NCI-H2171 treated with DMSO at 0.1 percent for 48 hours (cell line): ENCODE measurements around the gene MBLAC1.
A peak's percentile ranks its signal among the peaks of the same experiment; 100 is the strongest.
"Not testable (repeated sequence)": the region's sequence is repeated elsewhere in the genome, so short reads cannot be mapped to it uniquely, and the experiment has no call there.

Source experiments
- DNase-seq: peaks from one replicate; lab custom pipeline; 2025; lab: John Stamatoyannopoulos, UW

The MBLAC1 gene

DNA sequence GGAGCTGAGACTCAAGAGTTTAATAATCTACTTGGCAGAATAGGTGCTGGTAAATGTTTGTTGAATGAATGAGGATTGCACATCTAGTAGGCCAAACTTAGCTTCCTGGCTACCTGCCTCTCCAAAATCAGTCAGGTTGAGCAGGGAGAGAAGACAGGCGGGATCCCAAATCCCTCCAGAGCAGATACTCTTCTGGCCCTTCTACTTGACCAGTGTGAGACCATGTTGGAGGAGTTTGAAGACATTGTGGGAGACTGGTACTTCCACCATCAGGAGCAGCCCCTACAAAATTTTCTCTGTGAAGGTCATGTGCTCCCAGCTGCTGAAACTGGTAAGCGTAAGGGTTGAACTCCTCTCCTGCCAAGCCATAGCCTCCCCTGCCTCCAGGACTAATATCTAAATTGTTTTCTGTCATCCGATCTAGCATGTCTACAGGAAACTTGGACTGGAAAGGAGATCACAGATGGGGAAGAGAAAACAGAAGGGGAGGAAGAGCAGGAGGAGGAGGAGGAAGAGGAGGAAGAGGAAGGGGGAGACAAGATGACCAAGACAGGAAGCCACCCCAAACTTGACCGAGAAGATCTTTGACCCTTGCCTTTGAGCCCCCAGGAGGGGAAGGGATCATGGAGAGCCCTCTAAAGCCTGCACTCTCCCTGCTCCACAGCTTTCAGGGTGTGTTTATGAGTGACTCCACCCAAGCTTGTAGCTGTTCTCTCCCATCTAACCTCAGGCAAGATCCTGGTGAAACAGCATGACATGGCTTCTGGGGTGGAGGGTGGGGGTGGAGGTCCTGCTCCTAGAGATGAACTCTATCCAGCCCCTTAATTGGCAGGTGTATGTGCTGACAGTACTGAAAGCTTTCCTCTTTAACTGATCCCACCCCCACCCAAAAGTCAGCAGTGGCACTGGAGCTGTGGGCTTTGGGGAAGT, 2.2 kb upstream of the MBLAC1 start:
- DNase-seq: no peak

DNA sequence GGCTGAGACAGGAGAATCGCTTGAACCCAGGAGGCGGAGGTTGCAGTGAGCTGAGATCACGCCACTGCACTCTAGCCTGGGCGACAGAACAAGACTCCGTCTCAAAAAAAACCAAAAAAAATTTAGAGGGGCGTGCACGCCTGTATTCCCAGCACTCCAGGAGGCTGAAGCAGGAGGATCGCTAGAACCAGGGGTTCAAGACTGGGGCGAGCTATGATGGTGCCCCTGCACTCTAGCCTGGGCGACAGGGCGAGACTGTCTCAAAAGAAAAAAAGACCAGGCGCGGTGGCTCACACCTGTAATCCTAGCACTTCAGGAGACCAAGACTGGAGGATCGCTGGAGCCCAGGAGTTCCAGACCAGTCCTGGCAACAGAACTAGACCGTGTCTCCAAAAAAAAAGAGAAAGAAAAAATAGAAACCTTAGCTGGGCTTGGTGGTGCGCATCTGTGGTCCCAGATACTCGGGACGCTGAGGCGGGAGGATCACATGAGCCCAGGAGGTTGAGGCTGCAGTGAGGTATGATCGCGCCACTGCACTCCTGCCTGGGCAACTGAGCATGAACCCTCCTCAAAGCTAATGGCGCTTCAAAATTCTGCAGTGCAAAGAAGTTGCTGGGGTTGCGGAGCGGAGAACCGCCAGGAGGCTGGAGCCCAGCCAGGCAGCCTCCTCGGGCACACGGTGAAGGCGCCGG, 382 bp upstream of the MBLAC1 start:
- DNase-seq: no peak

DNA sequence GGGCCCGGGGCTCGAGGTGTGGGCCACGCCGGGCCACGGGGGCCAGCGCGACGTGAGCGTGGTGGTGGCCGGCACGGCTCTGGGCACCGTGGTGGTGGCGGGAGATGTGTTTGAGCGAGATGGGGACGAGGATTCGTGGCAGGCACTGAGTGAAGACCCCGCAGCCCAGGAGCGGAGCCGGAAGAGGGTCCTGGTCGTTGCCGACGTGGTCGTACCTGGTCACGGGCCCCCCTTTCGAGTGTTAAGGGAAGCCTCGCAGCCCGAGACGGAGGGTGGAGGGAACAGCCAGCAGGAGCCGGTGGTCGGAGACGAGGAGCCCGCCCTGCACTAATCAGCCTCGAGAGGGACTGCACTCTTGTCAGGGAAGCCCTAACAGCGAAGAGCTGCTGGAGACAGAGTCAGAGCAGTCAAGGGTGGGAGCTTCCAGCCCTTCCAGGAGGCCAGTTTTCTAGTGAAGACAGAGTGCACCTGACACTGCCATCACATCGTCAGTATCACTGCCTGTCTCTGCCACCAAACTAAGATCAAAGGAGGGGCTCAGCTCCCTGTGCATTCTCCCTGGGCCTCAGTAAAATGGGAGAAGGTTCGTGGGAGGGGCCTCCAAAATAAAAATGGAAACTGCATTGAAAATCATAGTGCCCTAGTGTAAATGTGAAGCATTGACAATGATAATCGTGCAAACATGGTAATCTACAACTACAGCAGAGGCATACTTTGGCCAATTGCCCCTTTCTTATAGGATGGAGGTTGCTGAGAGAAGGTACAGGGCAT, 1.3 kb downstream of the MBLAC1 start:
- DNase-seq: peak; percentile 41

DNA sequence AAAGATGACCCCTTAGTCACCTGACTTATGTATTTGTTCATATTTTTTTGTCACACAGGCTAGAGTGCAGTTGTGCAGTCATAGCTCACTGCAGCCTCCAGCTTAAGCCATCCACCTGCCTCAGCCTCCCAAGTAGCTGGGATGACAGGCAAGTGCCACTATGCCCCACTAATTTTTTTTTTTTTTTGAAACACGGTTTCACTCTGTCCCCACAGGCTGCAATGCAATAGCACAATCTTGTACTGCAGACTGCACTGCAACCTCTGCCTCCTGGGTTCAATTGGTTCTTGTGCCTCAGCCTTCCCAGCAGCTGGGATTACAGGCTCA, 1.8 kb downstream of the MBLAC1 start:
- DNase-seq: no peak

DNA sequence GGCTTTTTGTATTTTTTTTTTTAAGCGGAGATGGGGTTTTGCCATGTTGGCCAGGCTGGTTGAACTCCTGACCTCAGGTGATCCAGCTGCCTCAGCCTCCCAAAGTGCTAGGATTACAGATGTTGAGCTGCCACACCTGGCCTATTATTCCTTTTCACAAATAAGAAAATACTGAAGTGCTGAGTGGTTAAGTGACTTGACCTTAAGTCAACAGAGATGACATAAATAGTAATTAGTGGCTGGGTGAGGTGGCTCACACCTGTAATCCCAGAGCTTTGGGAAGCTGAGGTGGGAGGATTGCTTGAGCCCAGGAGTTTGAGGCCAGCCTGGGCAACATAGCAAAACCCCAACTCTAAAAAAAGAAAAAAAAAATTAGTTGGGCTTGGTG, 3.4 kb downstream of the MBLAC1 start:
- not testable (repeated sequence) for DNase-seq

DNA sequence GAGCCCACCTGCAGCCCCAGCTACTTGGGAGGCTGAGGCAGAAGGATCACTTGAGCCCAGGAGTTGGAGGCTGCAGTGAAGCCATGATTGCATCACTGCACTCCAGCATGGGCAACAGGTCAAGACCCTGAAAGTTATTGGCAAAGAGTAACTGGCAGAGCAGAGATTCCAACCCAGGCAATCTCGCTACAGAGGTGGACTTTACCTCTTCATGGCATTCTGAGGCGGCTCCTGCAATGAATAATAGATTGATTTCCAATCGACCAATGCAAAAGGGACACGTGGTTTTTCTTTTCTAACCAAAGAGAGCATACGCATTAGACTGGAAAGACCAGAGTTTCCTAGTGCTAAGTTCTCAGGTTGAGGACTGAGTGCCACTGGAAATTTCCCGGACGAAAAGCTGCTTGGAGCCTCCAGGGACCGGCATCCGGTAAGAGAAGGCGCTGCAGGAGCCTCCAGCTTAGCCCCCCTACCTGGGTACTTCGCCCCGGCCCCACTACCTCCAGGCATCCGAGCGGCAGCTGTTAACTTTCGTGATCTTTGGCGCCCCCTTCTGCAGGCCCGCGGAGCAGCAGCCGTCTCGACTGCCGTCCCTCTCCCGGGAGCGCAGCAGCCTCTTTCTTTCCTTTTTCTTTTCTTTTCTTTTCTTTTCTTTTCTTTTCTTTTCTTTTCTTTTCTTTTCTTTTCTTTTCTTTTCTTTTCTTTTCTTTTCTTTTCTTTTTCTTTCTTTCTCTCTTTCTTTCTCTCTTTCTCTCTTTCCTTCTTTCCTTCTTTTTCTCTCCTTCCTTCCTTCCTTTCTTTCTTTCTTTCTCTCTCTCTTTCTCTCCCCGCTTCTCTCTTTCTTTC, 4.1 kb downstream of the MBLAC1 start:
- peak; percentile 49 for DNase-seq

DNA sequence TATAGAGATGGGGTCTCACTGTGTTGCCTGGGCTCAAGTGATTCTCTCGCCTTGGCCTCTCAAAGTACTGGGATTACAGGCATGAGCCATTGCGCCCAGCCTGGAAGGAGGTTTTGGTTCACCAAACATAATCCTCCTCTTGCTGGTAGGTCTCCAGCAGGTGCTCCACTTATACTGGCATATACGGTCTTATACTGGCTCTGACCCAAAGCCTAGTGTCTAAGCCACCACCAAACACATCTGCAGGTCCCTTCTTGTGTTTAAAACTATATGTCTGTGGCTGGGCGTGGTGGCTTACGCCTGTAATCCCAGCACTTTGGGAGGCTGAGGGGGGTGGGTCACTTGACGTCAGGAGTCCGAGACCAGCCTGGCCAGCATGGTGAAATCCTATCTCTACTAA, 5.4 kb downstream of the MBLAC1 start:
- DNase-seq: no peak

DNA sequence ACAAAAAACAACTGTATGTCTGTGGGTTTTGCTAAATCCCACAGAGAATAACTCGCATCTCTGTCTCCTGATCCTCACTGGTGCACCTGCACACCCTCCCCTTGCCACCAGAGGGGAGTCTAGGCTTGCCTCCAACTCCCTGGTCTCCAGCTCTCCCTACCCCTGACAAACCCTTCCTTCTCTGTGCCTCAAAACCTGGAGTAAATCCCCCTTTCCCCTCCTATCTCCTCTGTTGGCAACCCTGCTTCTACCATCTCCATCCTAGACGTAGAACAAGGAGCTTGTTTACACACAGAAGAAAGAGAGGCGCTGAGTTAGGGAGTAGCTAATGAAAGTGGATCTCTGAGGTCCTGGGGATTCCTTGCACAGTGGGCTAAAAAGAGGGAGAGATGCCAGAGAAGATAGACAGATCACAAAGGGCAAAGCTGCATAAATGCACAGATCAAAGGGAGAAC, 6.0 kb downstream of the MBLAC1 start:
- peak; percentile 71 for DNase-seq

DNA sequence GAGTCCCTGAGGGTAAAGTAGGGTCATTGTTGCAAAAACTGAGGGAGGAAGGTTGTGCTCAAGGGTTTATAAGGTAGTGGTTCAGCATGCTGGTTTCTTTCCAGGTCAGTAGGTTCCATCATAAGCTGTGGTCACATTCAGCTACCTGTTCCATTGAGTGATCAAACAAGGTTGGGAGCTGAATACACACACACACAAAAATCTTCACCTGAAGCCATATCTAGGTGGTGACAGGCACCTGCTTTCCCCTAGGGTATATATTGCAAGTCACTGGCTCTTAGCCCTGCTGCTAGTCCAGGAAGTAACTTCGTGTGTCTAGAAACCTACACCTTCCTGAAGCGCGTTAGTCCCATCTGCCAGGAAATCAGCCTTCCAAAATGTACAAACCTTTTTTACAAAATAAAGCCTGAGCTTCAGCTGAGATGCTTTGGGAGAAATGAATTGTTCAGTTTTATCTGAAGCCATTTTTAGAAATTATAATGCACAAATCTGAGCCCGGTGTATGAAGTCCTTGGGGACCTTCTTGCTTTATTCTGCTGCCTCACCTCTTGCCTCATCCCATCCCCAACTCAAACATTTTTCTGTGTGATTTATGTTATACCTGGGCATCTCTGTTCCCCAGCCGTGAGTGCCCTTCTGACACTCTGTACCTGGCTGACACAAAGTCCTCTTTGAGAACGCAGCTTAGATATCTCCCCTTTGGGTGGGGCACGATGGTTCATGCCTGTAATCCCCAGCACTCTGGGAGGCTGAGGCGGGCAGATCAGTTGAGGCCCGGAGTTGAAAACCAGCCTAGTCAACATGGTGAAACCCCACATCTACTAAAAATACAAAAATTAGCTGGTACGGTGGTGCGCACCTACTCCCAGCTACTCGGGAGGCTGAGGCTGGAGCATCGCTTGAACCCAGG, 11.3 kb downstream of the MBLAC1 start:
- DNase-seq: peak; percentile 33

DNA sequence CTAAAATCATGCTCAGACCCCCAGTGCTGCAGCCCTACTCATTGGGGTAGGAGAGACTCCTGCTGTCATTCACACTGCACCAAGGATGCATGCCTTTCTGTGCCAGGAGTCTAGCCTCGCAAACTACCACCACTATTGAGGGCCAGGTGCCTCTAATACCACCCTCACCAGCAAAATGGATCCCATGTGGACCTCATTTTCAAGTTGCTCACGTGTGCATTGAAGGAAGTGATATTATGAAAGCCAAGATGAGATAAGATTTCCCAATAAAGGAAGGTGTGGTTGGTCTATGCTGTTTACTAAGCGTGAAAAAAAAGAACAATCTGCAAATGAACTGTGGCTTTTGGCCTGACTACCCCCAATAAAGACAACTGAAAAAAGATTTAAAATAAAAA, 14.8 kb downstream of the MBLAC1 start:
- DNase-seq: no peak

DNA sequence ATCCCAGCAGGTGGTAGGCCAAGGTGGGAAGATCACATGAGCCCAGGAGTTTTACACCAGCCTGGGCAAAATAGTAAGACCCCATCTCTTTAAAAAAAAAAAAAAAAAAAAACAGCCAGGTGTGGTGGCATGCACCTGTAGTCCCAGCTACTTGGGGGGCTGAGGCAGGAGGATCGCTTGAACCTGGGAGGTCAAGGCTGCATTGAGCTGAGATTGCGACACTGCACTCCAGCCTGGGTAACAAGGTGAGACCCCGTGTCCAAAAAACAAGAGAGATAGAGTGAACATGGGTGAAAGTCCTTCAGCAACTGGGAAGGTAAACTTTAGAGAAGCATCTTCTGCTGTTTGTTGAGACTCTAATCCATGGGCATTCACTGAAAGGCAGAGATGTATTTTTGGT, 15.7 kb downstream of the MBLAC1 start:
- DNase-seq: no peak

DNA sequence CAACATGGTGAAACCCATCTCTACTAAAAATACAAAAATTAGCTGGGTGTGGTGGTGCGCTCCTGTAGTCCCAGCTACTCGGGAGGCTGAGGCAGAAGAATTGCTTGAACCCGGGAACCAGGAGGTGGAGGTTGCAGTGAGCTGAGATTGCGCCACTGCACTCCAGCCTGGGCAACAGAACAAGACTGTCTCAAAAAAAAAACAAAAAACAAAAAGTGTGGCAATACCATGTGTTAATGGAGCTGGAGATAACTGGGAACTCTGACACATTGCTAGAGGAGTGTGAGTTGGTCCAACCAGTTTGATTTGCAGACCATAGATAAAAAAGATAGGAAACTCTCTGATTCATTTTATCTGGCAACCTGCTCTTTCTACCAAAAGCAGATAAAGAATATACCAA, 19.6 kb downstream of the MBLAC1 start:
- DNase-seq: not testable (repeated sequence)

DNA sequence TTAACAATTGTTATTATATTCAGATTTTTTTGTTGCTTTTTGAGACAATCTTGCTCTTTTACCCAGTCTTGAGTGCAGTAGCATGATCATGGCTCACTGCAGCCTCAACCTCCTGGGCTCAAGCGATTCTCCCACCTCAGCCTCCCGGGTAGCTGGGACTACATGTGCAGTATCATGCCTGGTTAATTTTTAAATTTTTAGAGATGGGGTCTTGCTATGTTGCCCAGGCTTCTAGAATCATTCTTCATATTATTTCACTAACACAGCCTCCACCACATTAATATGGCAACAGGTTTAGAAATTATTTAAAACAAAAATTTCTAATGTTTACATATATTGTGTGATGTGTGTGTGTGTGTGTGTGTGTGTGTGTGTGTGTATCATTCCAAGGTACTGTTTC, 20.5 kb downstream of the MBLAC1 start:
- DNase-seq: no peak

DNA sequence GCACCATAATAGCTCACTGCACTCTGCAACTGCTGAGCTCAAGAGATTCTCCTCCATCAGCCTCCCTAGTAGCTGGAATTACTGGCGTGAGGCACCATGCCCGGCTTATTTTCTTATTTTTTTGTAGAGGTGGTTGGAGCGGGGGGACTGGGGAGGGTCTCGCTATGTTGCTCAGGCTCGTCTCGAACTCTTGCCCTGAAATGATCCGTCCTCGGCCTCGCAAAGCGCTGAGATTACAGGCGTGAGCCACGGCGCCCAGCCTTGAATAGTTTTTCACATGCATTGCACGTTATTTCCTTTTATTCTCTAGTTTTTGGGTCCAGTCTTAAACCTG, 21.4 kb downstream of the MBLAC1 start:
- DNase-seq: no peak

DNA sequence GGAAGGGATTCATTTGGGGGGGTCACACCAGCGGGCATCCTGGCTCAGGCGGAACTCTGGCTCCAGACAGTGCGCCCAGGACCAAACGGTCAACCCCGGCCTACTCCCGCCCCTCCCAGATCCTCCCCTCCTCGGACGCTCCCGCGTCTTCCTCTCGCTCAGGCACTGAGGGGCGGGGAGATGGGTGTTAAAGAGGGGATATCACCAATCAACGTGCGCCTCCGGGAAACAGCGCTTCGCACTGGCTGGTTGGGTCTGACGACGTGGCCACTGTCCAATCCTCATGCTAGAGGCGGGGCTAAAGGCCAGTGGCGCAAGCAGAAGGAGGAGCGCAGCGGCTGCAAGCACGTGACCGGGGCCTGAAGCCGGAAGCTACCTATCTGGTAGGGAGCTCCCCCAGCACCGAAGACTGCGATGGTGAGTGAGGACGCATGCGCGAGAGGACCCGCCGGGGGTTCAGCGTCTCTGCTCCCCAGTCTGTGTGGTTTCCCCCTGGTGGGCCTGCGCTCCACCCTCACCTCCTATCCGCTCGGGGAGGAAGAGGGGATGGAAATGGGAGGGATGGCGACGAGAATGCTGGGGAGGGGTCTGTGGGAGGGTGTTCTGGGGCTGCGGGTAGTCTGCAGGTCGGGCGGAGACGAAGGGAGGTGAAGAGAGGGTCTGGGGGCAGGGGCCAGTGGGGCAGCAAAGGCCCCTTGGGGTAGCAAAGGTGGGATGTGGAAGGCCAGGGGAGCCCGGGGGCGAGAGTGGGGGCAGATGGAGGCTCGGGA, 22.0 kb downstream of the MBLAC1 start, which contains the start of gene LAMTOR4:
Gene LAMTOR4 (plus strand): TSS at position 360 of the 770 bp plus-strand sequence. CDS start 55 bp downstream, at position 415.
- DNase-seq: peak; percentile 98

DNA sequence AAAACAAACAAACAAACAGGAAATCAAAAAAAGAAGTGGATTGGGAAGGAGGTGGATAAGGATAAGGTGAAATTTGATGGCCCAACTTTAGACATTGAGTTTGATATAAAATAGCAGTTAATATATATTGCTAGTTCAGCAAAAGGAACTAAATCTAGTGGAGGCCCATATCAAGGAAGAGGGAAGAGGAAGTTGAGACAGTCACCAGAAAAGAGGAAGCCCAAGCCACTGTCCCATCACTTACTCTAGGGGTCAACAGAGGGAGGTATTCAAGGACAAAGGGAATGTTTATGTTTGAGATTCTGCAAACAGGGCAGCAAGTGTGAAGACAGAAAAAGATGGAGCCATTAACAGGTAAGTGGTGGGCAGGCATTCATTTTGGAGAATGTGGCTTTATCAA, 25.6 kb downstream of the MBLAC1 start:
- no peak for DNase-seq

DNA sequence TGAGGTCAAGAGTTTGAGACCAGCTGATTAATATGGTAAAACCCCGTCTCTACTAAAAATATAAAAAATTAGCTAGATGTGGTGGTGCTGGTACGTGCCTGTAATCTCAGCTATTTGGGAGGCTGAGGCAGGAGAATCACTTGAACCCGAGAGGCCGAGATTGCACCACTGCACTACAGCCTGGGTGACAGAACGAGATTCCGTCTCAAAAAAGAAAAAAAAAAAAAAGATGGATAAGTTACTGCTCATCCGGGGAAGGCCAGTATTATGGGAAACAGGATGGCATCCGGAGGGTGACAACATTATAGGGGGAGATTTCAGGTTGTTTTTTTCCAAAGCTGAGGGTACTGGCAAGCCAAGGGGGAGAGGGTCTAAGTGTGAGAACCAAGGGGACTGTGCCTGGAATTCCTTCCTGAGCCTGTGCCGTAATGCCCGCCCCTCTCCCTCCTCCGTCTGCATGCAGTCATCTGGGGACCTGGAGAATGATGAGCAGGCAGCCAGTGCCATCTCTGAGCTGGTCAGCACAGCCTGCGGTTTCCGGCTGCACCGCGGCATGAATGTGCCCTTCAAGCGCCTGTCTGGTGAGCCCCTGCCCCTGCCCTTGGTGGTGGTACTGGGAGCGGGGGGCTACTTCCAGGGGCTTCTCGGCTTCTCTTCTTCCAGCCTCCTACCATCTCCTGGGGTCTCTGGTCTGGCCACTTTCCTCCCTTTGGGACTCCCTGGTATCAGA, 26.3 kb downstream of the MBLAC1 start:
- no peak for DNase-seq

DNA sequence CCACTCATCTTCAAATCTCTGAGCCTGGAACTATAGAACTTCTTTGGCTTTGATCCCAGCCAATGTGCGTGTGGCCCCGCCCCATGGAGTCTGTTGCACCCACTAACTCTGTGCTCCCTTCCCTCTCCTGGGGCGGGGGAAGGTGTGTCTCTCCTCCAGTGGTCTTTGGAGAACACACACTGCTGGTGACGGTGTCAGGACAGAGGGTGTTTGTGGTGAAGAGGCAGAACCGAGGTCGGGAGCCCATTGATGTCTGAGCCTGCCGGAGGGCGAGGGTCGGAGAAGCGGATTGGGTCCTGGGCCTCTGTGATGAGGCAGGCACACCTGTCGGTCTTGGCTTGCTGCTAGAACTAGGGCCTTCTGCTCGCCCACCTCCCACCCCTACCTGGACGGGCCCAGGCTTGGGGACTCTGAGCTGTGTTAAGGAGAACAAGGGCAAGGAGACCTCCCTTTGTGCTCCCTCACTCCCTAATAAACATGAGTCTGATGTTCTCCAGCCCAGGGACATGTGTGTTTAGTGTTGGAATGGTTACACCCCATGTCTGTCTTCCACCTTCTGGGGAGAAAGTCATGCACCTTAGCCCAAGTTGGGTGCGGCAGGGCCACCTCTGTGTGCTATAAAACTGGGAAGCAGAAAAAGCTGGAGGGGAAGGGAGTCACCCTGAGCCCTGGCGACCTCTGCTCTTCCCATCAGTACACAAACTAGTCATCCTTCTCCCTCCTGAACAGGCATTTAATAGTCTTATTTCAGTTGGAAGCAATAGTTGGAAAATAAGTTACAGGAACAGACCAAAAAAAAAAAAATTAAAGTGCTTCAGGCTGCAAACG, 27.2 kb downstream of the MBLAC1 start:
- DNase-seq: no peak
